ENCODE results near the gene SHQ1. TPM values are rescaled to one million over a fixed set of nuclear protein-coding genes. Genes with fewer than 3 reads are reported as not detected.

SHQ1 gene
- total RNA-seq, 2 experiments from 2014 or later = 29.8 to 31.4 TPM

DNA sequence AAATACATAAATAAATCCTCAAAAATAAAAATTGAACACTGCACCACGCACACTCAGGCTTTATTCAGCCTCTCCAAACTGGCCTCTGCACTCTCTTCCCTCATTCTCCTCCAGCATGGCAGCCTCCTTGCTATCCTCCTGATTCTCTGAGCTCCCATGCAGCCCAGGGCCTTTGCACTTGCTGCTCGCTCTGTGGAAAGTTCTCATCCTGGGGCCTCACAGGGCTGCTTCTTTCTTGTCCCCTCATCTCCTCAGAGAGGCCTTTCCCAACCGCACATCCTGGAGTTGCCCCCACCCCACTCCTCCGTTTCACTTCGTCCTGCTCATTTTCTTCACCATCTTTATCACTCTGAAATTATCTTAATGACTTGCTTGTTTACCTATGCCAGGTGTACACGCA lies 123.0 kb downstream of the SHQ1 start:
- DNase-seq = no peak
- ATAC-seq = no peak
- Mint-ChIP-seq H3K36me3 (ENCODE audit: low read depth) (peaks cover 2% of the 10 kb centered on the region), H3K4me3 (no peak overlapping the region), H3K9me3 (no peaks in the 10 kb centered on the region), H3K4me1 (ENCODE audit: low read depth) (peaks cover 16% of the 10 kb centered on the region), H3K27ac (no peak overlapping the region), H3K27me3 (no peaks in the 10 kb centered on the region)
- ChIA-PET CTCF (no interaction called here), POLR2A (no interaction called here)
- intact Hi-C loops (cut with micrococcal nuclease) = no loop called here
- TF ChIP-seq, protein P1, sequence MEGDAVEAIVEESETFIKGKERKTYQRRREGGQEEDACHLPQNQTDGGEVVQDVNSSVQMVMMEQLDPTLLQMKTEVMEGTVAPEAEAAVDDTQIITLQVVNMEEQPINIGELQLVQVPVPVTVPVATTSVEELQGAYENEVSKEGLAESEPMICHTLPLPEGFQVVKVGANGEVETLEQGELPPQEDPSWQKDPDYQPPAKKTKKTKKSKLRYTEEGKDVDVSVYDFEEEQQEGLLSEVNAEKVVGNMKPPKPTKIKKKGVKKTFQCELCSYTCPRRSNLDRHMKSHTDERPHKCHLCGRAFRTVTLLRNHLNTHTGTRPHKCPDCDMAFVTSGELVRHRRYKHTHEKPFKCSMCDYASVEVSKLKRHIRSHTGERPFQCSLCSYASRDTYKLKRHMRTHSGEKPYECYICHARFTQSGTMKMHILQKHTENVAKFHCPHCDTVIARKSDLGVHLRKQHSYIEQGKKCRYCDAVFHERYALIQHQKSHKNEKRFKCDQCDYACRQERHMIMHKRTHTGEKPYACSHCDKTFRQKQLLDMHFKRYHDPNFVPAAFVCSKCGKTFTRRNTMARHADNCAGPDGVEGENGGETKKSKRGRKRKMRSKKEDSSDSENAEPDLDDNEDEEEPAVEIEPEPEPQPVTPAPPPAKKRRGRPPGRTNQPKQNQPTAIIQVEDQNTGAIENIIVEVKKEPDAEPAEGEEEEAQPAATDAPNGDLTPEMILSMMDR (IDR thresholded peaks at IDR 0.05) = no peak

DNA sequence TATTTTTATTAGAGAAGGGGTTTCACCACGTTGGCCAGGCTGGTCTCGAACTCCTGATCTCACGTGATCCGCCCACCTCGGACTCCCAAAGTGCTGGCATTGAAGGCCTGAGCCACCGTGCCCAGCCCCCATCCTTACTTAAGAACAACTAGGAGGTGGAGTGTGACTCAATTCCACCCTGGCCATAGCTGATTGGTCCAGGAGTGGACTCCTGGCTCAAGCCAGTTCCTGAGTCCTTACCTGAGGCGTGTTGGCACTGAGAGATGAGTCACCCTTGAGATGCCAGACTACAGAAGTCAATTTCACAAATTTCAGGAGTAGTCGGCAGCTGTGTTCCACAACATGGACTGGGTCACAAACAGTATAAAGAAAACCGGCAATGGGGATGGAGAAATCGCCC lies 124.2 kb downstream of the SHQ1 start:
- DNase-seq (no peak), ATAC-seq (no peak)
- H3K9me3 Mint-ChIP-seq = no peaks in the 10 kb centered on the region
- H3K27me3 Mint-ChIP-seq = no peaks in the 10 kb centered on the region
- peaks cover 2% of the 10 kb centered on the region for H3K36me3 Mint-ChIP-seq (ENCODE audit: low read depth)
- ChIA-PET POLR2A (no interaction called here), CTCF (interaction anchor here (3.5 kb wide), 1 partner anchor 58 kb away, joined by 15 read pairs; no protein-coding TSS in a partner anchor)
- intact Hi-C loops (cut with micrococcal nuclease) = no loop called here
- no peak overlapping the region for H3K4me3 Mint-ChIP-seq
- no peak overlapping the region for H3K27ac Mint-ChIP-seq
- H3K4me1 Mint-ChIP-seq (ENCODE audit: low read depth) = peaks cover 16% of the 10 kb centered on the region
- TF ChIP-seq, protein P1 (IDR thresholded peaks at IDR 0.05) = no peak

- TF ChIP-seq, protein P1 (IDR thresholded peaks at IDR 0.05) = no peak
- no peaks in the 10 kb centered on the region for H3K27me3 Mint-ChIP-seq
- ChIA-PET CTCF (interaction anchor here (1.0 to 3.5 kb wide), 3 partner anchors 35 to 850 kb away, joined by 3 to 15 read pairs (median 3); no protein-coding TSS in a partner anchor), POLR2A (no interaction called here)
- H3K9me3 Mint-ChIP-seq = no peaks in the 10 kb centered on the region
- H3K4me1 Mint-ChIP-seq (ENCODE audit: low read depth) = peaks cover 16% of the 10 kb centered on the region
- DNase-seq = peak; percentile 49
- peak overlapping the region; percentile 21 for H3K4me3 Mint-ChIP-seq
- peaks cover 2% of the 10 kb centered on the region for H3K36me3 Mint-ChIP-seq (ENCODE audit: low read depth)
- intact Hi-C loops (cut with micrococcal nuclease) = no loop called here
- ATAC-seq = peak; percentile 97
- peak overlapping the region; percentile 77 for H3K27ac Mint-ChIP-seq
These were observed 125.1 kb downstream of the SHQ1 start for GRCh38 chr3:72722930-72723726.

DNA sequence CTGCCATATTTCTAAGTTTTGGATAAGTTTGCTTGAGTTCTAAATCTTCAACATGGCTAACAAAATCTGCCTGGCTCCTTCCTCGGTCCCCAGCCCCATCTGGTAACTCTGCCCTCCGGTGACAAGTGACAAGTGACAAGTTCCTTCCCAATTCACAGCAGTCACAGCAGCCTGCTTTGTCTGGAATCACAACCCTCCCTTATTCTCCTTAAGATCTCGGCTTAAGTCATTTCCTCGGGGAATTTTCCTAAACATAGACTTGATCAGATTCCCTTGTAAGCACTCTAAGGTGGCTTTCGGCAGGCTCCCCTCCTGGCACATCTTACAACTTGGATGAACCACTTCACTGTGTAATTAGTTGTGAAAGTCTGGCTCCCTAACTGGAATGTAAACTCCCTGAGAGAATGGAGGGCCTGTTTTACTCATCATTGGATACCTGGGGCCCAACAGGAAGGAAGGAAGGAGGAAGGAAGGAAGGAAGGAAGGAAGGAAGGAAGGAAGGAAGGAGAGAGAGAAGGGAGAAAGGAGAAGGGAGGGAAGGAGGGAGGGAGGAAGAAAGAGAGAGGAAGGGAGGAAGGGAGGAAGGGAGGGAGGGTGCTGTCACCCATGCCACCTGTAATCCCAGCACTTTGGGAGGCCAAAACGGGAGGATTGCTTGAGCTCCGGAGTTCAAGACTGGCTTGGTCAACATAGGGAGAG lies 126.4 kb downstream of the SHQ1 start:
- DNase-seq = no peak
- H3K36me3 Mint-ChIP-seq (ENCODE audit: low read depth) = peaks cover 2% of the 10 kb centered on the region
- H3K9me3 Mint-ChIP-seq = no peaks in the 10 kb centered on the region
- no peak overlapping the region for H3K27ac Mint-ChIP-seq
- peaks cover 16% of the 10 kb centered on the region for H3K4me1 Mint-ChIP-seq (ENCODE audit: low read depth)
- no peaks in the 10 kb centered on the region for H3K27me3 Mint-ChIP-seq
- ATAC-seq = no peak
- ChIA-PET POLR2A (no interaction called here), CTCF (interaction anchor here (3.5 kb wide), 1 partner anchor 55 kb away, joined by 15 read pairs; no protein-coding TSS in a partner anchor)
- intact Hi-C loops (cut with micrococcal nuclease) = no loop called here
- TF ChIP-seq, protein P1 (IDR thresholded peaks at IDR 0.05) = no peak
- no peak overlapping the region for H3K4me3 Mint-ChIP-seq

GRCh38 chr3:72720566-72720965 lies 127.7 kb downstream of the SHQ1 start:
- TF ChIP-seq, protein P1 (IDR thresholded peaks at IDR 0.05) = no peak
- no peak for DNase-seq
- Mint-ChIP-seq H3K4me3 (no peak overlapping the region), H3K36me3 (ENCODE audit: low read depth) (peaks cover 4% of the 10 kb centered on the region), H3K9me3 (peaks cover 5% of the 10 kb centered on the region), H3K4me1 (ENCODE audit: low read depth) (peaks cover 16% of the 10 kb centered on the region), H3K27ac (no peak overlapping the region), H3K27me3 (no peaks in the 10 kb centered on the region)
- intact Hi-C loops (cut with micrococcal nuclease) = no loop called here
- ChIA-PET POLR2A (no interaction called here), CTCF (interaction anchor here (1.5 kb wide), 1 partner anchor 55 kb away, joined by 3 read pairs; no protein-coding TSS in a partner anchor)
- no peak for ATAC-seq
